Measurements from ENCODE around the gene GRIN2A.

- TF ChIP-seq CTCF (IDR thresholded peaks at IDR 0.05 in 8 of 11, conservative IDR thresholded peaks at IDR 0.05 in 3 of 11) (no peak), POLR2AphosphoS5 (IDR thresholded peaks at IDR 0.05) (no peak)
These were observed 161.4 kb downstream of the GRIN2A start for GRCh38 chr16:10020866-10021265.

Data from spleen (tissue), 7 donors.